Stimulated activated naive CD8-positive, alpha-beta T cell treated with anti-CD3 and anti-CD28 coated beads, Interleukin-15, Interleukin-2, amounts not matched to agents 100 U/mL and 50 U/mL, for 24 hours (primary cell): ENCODE results near the gene MCM9.
A peak's percentile ranks its signal among the peaks of the same experiment; 100 is the strongest.

Experiments
- ATAC-seq: fragments of 150-1000 bp; cut with Tn5 transposase; one replicate; pipeline ENCODE4 v1.10.0; 2021
- DNase-seq: peaks from one replicate; pipeline ENCODE4 v3.0.0; 2021

Gene MCM9

DNA sequence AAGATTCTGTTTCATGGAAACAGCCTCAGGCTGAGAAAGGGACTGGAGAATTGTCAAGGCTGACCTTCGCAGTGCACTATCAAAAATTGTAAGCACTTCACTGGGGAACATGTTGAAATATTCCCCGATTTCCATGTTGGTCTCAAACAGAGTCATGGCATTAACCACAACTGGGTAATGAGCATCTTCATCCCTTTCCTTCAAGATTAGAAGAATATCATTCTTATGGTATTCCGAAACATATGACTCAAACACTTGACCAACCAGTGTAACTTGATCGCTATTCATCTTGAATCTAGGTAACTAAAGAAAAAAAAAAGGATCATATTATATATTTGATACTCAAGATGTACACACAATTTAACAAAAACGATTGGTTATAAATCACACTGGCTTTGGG lies 3.5 kb downstream of the MCM9 start:
- no peak for DNase-seq
- ATAC-seq = no peak

DNA sequence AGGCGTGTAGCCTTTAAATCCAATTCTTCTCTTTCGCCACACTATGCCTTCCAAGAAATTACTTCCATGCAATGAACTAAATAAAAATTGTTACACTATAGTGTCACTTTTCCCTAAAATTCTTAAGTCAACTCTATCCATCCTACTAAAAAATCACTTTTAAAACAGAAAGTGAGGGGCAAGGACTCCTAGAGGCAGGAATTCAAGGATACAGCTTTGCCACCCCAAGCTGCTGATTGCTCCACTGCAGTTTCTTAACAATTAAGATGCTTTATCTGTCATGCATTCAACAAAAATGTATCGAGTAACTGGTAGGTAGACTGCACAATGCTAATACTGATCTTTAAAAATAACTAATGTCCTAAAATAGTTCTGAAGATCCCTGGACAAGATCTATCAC lies 4.3 kb downstream of the MCM9 start:
- ATAC-seq (no peak), DNase-seq (no peak)

GRCh38 chr6:118923035-118923434 lies 11.9 kb downstream of the MCM9 start:
- ATAC-seq (no peak), DNase-seq (no peak)

GRCh38 chr6:118921084-118921483 lies 13.9 kb downstream of the MCM9 start:
- DNase-seq = no peak
- no peak for ATAC-seq

GRCh38 chr6:118918329-118918725 lies 16.6 kb downstream of the MCM9 start:
- DNase-seq (no peak), ATAC-seq (no peak)

DNA sequence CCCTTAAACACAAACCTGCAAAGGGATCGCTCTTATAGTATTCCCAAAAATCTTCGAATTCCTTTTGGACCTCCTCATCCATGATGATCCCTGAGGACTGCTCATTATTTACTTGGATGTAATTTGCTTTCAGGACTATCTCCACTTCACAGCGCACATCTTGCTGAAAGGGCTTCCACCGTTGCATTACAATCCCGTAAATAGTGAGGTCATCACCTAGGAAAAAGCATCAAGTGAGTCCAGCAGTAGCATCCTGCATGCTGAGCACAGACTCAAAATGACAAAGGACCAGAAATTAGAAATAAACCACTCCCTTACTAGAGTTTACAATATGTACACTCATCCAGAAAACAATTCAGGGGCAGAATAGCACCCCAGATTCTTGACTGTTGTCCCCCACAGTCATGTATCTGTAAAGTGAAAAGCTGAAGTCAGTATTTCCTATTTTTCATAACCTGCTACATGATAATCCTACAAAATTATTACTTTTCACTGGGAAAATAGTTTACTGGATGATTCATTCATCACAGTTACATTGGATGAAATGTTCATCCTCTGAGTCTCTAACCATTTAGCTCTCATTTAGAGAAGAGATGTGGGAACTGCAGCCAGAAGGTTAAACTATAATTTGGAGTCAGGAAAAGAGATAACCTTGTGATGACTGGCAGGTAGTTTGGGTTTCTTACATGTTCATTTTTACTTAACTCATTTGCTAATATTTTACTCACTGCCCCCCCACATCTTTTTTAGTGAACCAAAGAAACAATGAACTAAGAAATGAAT lies 17.2 kb downstream of the MCM9 start:
- DNase-seq = no peak
- ATAC-seq = no peak

DNA sequence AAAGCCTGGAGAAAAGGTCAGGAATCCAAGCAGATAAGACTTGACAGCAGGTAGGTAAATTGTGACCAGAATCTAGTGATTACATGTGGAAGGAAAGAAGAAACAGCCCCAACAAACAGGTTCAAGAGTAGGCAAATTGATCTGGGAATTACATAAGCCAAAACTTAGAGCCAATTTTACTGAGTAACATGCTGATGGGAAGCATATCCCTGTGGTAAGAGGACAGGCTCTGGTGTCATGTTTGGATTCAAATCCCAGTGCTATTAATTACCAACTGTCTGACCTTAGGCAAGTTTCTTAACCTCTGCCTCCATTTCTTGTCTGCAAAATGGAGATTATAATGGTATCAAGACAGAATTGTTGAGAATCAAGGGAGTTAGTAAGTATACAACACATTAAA lies 20.4 kb downstream of the MCM9 start:
- ATAC-seq (no peak), DNase-seq (no peak)

DNA sequence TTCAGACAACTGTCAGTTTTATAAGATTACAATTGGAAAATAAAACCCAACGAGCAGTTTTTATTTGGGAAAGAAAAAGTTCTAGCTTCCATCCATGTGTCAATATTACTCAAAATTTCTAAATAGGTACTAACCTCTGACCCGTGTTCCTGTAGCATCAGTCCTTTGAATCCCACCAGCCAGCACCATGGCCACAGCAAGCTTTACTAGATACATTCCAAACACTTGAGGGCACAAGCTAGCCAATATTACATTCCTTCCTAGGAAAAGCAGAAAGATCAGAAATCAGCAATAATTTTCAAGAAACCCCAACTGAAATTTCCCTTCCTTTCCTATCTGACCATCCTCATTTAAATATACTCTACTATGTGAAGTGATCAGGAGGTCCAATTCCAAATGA lies 21.8 kb downstream of the MCM9 start:
- no peak for DNase-seq

DNA sequence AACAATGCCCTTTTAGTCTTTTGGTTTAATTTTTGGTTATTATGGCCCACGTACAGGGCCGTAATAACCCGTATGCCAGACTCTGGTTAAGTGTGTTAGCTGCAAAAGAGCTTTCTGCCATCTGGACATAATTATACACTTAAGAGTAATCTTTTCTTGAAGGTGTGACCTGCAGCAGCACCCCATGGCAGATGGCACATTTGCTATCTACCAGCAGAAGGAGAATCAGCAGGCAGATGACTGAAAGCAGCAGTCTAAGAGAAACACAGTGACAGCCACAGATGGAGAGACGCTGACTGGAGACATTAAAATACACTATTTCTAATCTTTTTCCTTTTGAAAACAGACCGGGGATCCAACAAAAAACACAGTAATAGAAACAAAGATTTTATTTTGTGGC lies 22.3 kb downstream of the MCM9 start:
- DNase-seq (no peak), ATAC-seq (no peak)

More for the DNA sequence above, 21.8 kb downstream of the MCM9 start:
- no peak for ATAC-seq

- DNase-seq = no peak
- no peak for ATAC-seq
Observed at GRCh38 chr6:118908441-118908840, 26.5 kb downstream of the MCM9 start.

DNA sequence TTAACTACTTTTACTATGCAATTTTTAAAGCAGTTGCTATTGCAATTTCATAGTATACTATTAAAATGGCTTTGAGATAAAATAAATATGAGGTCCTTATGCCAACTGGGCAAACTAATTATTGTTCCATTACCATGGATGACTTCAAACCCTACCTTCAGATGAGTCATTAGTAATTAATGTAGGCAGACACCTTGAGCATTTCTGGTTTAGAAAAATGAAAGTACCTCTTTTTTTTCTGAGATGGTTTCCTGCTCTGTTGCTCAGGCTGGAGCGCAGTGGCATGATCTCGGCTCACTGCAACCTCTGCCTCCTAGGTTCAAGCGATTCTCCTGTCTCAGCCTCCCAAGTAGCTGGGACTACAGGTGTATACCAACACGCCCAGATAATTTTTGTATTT lies 29.1 kb downstream of the MCM9 start:
- peak; percentile 40 for ATAC-seq
- DNase-seq = no peak

GRCh38 chr6:118905084-118905483 lies 29.9 kb downstream of the MCM9 start:
- ATAC-seq (no peak), DNase-seq (no peak)

GRCh38 chr6:118903691-118904090 lies 31.3 kb downstream of the MCM9 start:
- DNase-seq (no peak), ATAC-seq (no peak)

DNA sequence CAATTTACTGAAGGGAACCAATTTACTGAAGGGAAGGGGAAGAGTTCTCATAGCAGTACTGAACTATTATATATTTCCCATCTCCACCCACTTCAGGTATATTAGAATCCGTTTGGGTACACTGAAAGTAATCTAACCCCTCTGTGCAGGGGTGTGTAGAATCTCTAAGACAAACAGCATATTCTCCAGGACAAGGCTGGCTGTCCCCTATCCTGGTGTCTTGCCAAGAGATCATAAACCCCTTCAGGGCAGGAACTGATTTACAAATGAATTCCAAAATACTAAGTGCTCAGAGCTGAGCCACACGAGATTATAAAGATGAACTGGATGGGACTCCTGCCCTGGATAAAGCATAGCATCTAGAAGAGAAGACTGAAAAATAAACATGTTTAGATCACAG lies 31.8 kb downstream of the MCM9 start:
- ATAC-seq (no peak), DNase-seq (no peak)

DNA sequence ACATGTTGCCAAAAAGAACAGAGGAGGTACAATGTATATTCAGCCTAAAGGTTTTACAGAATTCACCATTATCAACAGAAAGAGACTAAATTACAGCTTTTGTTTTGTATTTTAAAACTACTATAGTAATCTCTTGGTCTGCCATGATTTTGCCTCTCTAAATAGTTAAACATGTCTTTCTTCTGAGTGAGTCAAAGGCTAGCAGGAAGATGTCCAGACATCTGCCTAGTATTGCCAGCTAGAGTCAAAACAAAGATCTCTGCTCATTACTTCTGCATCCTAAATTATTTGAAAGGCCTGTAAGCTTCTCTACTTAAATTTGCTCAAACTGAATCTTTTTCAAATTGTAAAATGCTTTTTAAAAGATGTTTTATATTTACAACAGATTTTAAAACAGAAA lies 32.2 kb downstream of the MCM9 start:
- DNase-seq = no peak
- no peak for ATAC-seq

DNA sequence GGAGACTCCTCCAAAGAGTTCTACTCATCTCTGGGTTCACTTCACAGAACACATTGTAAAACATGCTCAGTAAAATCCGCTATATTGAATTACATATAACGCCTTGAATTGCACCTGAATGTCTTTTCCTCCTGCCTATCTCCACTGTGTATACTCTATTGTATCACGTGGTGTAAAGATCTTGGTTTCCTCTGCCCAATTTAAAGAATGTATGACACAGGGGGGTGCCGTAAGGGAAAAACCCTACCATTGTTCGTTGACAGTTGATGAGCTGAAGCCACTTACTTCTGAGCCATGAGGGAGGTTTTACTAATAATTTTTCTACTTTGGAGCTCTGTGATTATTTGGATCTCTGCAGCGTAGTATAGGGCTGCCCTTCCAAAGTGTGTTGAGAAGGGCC lies 35.0 kb downstream of the MCM9 start:
- ATAC-seq = peak; percentile 71
- DNase-seq = no peak

DNA sequence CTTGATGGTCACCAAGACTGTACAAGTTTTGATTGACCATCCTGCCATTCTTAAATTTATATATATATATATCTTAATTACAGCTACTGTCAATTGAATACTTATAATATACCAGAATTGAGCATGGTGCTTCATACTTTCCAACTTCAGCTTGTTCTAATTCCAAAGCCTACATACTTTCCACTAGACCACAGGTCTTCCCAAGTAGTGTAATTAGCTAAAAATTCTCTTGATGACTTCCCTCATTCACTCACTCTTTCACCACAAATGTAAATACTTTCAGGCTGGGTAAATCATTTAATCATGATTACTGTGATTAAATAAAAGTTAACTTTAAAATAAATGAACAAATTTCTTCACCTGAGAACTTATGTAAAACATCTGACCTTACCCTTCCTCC lies 37.6 kb downstream of the MCM9 start:
- ATAC-seq (no peak), DNase-seq (no peak)

GRCh38 chr6:118896339-118897136 lies 38.4 kb downstream of the MCM9 start:
- ATAC-seq (no peak), DNase-seq (no peak)

DNA sequence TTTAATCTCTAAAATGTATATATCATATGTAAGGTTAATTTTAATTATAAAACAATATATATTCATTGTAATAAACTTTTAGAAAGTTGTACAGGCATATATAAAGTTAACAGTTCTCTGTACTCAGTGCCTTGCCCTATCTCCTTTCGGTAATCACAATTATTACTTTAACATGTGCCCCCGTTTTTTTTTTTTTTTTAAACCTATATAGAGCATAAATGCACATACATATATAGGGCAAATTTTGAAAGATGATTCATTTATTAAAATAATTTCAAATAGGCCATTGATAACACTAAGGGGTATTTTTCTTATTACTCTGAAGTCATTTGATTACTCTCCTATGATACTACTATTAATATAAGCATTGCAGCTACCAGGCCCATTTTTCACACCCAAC lies 39.1 kb downstream of the MCM9 start:
- ATAC-seq (no peak), DNase-seq (no peak)

DNA sequence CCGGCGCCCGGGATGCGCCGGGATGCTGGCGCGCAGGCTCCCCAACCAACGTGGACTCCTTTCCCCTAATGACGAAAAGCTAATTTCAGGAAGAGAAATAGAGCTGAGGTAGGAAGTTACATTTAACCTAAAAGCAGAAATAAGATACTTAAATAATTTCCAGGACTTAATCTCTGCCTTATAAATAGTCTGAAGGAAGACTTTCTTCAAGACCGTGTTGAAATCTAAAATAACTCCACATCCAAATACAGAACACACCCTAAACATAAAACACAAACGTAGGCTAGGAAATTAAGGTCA lies 39.7 kb downstream of the MCM9 start:
- DNase-seq = no peak
- ATAC-seq = no peak

DNA sequence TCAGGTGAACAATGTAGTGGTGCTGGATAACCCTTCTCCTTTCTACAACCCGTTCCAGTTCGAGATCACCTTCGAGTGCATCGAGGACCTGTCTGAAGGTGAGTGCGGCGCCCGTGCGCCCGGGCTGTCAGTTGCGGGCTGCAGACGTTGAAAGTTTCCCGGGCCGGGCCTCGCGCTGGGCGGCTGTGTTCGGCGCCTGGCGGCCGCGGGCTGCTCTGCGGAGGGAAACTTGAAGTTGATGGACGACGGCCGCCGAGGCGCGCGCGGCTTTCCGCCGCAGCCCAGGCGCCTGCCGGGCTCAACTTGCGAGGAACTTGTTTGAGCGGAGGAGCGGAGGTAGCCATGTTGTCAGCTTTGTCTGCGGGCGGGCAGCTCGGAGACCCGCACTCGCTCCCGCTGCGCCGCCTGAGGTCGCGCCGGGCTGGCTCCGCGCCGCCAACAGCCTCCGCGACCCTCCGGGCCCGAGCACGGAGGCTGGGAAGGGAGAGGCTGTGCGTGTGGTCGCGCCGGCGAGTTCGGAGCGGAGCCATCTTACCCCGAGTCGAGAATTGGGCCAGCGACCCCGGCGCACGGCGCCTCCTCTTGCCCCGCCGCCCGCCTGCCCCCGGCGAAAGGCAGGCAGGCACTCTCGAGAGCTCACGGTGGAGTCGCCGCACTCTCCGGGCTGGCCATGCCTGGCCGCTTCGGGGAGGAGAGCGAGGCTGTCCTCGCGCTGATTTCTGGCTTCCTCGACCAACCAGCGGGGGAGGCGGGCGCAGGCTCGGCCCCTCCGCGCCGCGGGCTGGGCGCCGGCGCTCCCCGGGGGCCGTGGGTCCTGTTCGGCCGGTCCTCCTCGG lies 40.3 kb downstream of the MCM9 start:
- DNase-seq (peak; percentile 68), ATAC-seq (peak; percentile 20)

- DNase-seq (peak; percentile 96), ATAC-seq (peak; percentile 88)
Observed at GRCh38 chr6:118893807-118894424, 41.0 kb downstream of the MCM9 start, which contains the start of gene ASF1A. Gene ASF1A, plus strand, starts transcription at chr6:118894152. Its CDS starts 262 bp downstream, at chr6:118894414.
